GM19193 (cell line): Measurements from ENCODE around the gene SUMO2.

Experiments used
- POLR2A ChIP-seq: IDR thresholded peaks from 4 replicates; pipeline ENCODE4 v1.6.1; 2011; ENCODE audit not compliant: insufficient read depth, insufficient read length; ENCODE audit errors: extremely low read depth

SUMO2 gene

DNA sequence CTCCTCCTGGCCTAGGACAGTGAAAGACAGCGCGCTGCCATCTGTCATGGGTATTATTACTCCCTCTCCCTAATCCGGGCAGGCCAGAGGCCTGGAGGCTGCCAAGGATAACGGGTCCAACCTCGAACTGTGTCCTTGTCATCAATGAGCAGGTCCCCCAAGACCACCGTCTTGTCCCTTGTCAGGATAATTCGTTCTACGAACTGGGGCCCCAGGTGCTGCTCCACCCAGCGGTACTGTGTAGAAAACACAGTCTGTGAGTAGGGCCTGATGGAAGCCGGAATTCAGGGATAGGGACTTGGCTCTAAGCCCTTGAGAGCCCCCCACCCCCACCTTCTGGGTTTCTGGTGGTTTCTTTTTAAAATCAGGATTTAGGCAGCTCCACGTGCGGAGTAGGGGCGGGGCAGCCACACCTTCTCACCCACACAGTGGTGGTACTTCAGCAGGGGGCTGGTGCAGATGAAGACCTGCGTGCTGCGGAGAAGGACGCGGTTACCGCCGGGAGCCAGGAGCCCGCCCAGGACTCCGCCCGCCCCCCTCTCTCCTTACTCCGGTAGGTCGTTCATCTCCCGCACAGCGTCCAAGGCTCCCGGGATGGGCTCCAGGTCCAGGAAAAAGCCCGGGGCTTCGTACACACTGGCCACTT lies 52.0 kb downstream of the SUMO2 start:
- no peak for TF ChIP-seq POLR2A

DNA sequence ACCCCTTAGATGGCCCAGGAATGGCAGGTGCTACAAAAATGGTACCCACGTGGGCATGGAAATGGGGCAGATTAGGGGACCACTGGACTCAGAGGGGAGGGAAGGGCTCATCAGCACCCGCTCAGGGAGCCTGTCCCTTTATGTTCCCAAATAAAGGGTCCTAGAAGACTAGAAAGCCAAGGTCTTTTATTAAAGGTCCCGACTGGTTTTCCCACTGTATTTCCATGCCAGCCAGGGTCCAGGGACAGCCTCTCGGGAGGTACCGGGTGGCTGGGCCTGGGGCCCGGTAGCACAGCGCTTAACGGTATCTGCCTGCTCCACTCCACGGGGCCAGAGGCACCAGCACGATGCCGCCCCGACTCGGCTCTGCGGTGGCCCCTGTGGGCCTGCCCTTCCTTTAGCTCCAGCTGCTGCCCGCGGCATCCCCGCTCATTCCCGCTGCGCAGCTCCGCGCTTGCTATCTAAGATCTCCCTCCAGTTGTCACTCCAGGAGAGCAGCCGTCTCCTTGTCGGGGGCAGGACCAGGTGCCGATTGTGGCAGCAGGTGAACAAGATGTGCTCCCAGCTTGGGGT lies 52.6 kb downstream of the SUMO2 start:
- TF ChIP-seq POLR2A: no peak

DNA sequence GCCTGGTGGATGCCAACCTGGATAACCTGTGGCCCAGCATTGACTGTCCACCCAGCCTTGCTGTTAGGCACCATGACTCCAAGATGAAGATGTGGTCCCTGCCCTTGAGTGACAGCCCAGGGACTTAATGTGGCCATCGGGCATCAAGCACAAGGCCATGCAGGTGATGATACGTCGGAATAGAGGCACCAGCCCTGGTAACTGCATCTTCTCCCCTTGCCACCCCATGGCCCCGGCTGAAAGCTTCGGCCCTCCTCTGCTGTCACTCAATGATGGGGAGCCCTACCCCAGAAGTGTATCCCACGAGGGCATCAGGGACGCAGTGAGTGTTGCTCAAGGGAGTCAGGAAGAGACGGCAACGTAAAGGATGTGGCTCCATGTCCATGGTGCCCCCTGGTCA lies 53.2 kb downstream of the SUMO2 start:
- TF ChIP-seq POLR2A: no peak

DNA sequence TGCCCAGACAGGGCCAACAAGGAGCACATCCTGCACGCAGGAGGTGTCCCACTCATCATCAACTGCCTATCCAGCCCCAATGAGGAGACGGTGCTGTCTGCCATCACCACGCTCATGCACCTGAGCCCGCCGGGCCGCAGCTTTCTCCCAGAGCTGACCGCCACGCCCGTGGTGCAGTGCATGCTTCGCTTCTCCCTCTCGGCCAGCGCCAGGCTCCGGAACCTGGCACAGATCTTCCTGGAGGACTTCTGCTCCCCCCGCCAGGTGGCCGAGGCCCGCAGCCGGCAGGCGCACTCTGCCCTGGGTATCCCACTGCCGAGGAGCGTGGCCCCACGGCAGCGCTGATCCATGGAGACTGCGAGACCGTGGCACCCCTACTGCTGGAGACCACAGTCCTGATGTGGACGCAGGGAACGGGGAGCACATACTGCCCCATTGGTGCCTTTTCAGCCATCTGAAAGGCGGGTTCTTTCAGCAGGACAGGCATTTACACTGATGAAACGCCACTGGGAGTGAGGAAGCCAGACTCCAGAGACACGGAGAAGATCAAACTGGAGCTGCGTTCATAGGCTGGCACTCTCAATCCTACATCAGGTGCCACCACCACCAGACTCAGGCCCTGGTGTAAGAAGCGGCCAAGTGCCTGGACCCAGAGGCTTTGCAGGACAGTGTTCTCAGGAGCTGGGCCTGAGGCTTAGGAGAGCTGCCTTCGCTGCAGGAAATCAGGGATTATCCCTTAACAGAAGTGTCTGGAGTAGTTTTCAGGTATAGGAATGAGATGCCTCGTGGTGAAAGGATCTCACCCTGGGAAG lies 53.9 kb downstream of the SUMO2 start:
- TF ChIP-seq POLR2A: no peak

DNA sequence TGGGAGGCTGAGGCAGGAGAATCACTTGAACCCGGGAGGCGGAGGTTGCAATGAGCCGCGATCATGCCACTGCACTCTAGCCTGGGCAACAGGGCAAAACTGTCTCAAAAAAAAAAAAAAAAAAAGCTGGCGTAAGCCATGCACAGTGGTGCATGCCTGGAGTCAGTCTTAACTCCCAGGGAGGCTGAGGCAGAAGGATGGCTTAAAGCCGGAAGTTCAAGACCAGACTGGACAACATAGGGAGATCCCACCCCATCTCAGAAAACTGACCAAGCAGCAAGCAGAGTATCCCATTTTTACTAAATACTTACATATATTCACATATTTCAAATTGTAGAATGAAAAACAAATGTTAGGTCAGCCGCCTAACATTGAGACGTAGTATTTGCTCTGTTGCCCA lies 55.8 kb downstream of the SUMO2 start:
- TF ChIP-seq POLR2A: no peak

DNA sequence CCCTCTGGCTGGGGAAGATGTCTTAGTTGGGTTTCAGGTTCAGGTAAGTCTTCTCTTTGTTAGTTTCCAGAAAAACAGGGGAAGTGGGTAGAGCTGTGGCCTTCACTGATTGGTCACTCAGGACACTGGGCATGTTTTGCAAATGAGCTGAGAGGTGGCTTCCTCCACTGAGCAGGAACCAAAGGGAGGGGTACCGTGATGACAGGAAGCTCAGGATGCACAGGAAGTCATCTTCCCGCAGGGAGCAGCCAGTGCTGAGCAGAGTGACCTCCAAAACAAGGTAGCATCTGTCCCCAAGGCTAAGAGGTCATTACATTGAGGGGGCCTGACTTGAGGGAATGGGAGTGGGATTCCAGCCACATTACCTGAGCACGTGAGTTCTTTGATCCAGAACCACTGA lies 56.8 kb downstream of the SUMO2 start:
- peak; percentile 14 for TF ChIP-seq POLR2A

DNA sequence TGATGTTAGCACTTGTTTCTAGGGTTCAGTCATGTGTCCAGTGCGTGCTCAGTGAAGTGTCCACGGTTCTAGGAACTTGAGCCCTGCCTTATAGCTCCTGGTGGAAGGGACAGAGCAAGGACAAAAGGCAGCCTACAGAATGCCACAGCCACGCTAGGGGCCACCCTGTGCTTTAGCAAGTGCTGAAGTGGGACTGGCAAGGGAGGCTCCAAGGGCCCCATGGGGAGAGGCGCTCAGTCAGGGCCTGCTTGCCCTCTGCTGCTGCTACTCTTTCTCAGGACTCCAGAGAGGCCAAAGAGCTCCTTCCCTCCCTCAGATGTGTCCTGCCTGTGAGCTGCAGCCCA lies 58.0 kb downstream of the SUMO2 start:
- TF ChIP-seq POLR2A: no peak

DNA sequence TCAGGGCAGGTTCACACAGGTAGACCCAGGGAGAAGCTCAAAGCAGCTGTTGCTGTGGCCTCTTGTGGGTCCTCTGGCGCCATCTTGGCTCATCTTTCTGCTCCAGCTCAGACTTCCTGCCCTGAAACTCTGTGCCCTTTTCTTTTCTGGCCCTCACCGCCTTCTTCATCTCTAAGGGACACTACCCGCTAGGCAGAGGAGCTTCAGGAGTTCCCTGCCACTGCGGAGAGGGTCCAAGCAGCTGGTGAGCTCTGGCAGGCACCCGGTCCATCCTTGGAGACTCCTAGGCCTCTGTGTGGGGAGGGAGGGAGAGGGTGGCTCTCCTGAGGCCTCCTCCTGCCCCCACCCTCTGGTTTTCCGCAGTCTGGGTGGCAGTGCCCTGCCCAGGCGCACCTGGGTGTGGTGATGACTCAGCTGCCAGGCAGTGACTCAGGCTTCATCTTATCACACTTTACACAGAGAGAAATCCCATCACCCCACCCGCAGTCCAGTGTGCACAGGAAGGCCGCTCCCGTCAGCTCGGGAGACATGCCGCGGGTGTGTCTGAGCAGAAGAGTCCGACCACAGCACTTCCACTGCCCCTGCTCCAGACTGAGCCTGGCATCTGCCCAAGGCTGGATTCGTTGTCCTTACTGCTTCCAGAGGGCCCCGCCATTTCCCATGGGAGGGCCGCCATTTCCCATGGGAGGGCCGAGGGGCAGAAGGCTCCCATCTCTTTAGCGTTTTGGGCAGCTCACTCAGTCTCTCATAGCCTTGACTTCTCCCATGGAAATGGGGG lies 58.5 kb downstream of the SUMO2 start:
- TF ChIP-seq POLR2A: no peak

DNA sequence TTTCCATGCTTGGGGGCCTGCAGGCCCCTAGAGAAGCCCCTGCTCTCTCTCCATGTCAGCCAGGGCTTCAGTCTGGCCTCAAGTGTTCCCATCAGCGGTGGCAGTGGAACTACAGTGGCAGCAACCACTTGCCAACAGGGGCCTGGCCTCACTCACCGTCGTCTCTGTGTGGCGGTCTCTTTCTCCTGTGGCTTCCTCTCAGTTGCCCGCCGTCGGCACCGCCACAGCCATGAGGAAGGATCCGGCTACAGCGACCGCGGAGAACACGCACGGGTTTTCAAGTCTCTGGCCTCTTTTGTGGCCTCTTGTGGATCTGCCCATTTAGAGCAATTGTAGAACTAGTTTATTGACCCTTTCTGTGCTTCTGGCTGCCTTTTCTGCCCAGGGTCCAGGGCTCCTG lies 64.5 kb downstream of the SUMO2 start:
- TF ChIP-seq POLR2A: no peak

DNA sequence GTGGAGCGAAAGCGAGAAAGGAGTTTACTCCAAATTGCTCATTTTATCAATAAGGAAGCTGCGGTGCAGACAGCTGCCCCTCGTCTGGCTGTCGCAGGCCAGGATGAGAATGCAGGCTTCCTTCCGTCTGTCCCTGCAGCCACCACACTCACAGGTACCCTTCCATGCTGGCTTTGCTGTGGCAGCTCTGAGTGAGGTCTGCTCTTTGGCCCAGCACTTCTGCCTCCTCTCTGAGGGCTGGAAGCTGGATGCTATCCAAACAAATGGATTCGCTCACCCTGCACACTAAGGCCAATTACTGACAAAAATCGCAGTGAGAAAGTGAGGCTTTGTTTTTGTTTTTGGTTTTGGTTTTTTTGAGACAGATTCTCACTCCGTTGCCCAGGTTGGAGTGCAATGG lies 66.0 kb downstream of the SUMO2 start:
- no peak for TF ChIP-seq POLR2A
